Hepatocyte (in vitro differentiated cells): ENCODE data around the gene MYO1D. TPM values are rescaled to one million over a fixed set of nuclear protein-coding genes. Genes with fewer than 3 reads are reported as not detected.

Experiments
- DNase-seq: peaks from one replicate; pipeline ENCODE4 v3.0.0-alpha.2; 2016; ENCODE audit warnings: low spot score
- H2AFZ ChIP-seq: fragments of 200-600 bp; sonication (generic); 2 replicates; pipeline ENCODE4 v1.6.0; 2016; ENCODE audit warnings: antibody characterized with exemption, mild to moderate bottlenecking
- H3K27ac ChIP-seq: fragments of 200-600 bp; sonication (generic); 2 replicates; pipeline ENCODE4 v1.5.1; 2016; ENCODE audit warnings: mild to moderate bottlenecking
- H3K27me3 ChIP-seq: fragments of 200-600 bp; sonication (generic); 2 replicates; pipeline ENCODE4 v1.6.1; 2016
- H3K36me3 ChIP-seq: fragments of 200-600 bp; sonication (generic); replicated peaks from 2 replicates; pipeline ENCODE4 v1.5.1; 2016; ENCODE audit warnings: low read depth; ENCODE audit not compliant: insufficient read depth
- H3K4me1 ChIP-seq: fragments of 200-600 bp; sonication (generic); 2 replicates; pipeline ENCODE4 v1.5.1; 2016; ENCODE audit warnings: mild to moderate bottlenecking, moderate library complexity; ENCODE audit not compliant: insufficient read depth
- H3K4me2 ChIP-seq: fragments of 200-600 bp; sonication (generic); 2 replicates; pipeline ENCODE4 v1.6.0; 2016
- H3K4me3 ChIP-seq: fragments of 200-600 bp; sonication (generic); 2 replicates; pipeline ENCODE4 v1.5.1; 2016; ENCODE audit warnings: mild to moderate bottlenecking
- H3K79me2 ChIP-seq: fragments of 200-600 bp; sonication (generic); 2 replicates; pipeline ENCODE4 v1.6.0; 2017; ENCODE audit warnings: mild to moderate bottlenecking
- H3K9me2 ChIP-seq: fragments of 200-600 bp; sonication (generic); replicated peaks from 2 replicates; pipeline ENCODE4 v1.6.0; 2017; ENCODE audit warnings: mild to moderate bottlenecking; ENCODE audit not compliant: insufficient read depth
- H3K9me3 ChIP-seq: fragments of 200-600 bp; sonication (generic); 2 replicates; pipeline ENCODE4 v1.5.1; 2016; ENCODE audit warnings: low read depth, mild to moderate bottlenecking
- H4K20me1 ChIP-seq: fragments of 200-600 bp; sonication (generic); 2 replicates; pipeline ENCODE4 v1.6.0; 2016; ENCODE audit warnings: mild to moderate bottlenecking; ENCODE audit not compliant: insufficient read depth, poor library complexity, severe bottlenecking
- CTCF ChIP-seq: fragments of 200-600 bp; sonication (generic); IDR thresholded peaks from 2 replicates; pipeline ENCODE4 v1.5.1; 2016; ENCODE audit warnings: antibody characterized with exemption, mild to moderate bottlenecking; ENCODE audit not compliant: poor library complexity
- EZH2 ChIP-seq: fragments of 200-600 bp; sonication (generic); IDR thresholded peaks from 2 replicates; pipeline ENCODE4 v1.6.1; 2016; ENCODE audit warnings: antibody characterized with exemption, mild to moderate bottlenecking, borderline replicate concordance
- EZH2phosphoT487 ChIP-seq: fragments of 200-600 bp; sonication (generic); IDR thresholded peaks from one replicate; pipeline ENCODE4 v1.6.1; 2018; ENCODE audit warnings: antibody characterized with exemption, mild to moderate bottlenecking, low read depth, moderate library complexity; ENCODE audit not compliant: unreplicated experiment, severe bottlenecking
- WGBS: methylation state at CpG from one replicate; pipeline ENCODE4 v1.1.6; 2016; ENCODE audit warnings: low lambda C conversion rate; ENCODE audit errors: missing lambda C conversion rate; 5-methylcytosine and 5-hydroxymethylcytosine counted together
- polyA plus RNA-seq: library from polyadenylated mRNA; unstranded; fragments of >200 nt; fragmentation: Nextera tagmentation; extraction: Ambion mirVana; gene quantifications from 2 replicates; pipeline ENCODE4 v1.2.1, GENCODE V29; 2016
- total RNA-seq: library from RNA; depleted of rRNA; stranded (reverse); fragments of >200 nt; gene quantifications from 2 replicates; pipeline ENCODE4 v1.2.3, GENCODE V29; 2014

MYO1D gene
- total and polyA plus RNA-seq, 2 experiments from 2014 or later = 36.2 to 89.0 TPM

- Histone ChIP-seq H3K4me3 (no peak overlapping the region), H3K4me2 (no peak overlapping the region), H3K4me1 (no peaks in the 10 kb centered on the region), H3K9me2 (no peaks in the 10 kb centered on the region), H3K27me3 (no peaks in the 10 kb centered on the region), H3K27ac (no peak overlapping the region), H2AFZ (no peak overlapping the region), H3K36me3 (no peaks in the 10 kb centered on the region), H3K9me3 (no peaks in the 10 kb centered on the region), H3K79me2 (peaks cover 36% of the 10 kb centered on the region), H4K20me1 (peaks cover 19% of the 10 kb centered on the region)
- WGBS = 98% methylated on average over 4 of the region's 4 CpGs
- no peak for DNase-seq
- TF ChIP-seq EZH2phosphoT487 (no peak), CTCF (no peak), EZH2 (no peak)
Observed at GRCh38 chr17:32460054-32460453, 416.9 kb downstream of the MYO1D start.

- H2AFZ ChIP-seq = no peak overlapping the region
- TF ChIP-seq EZH2 = no peak
- TF ChIP-seq CTCF = no peak
- no peak for TF ChIP-seq EZH2phosphoT487
- H3K4me1 ChIP-seq = no peaks in the 10 kb centered on the region
- H3K27me3 ChIP-seq = no peaks in the 10 kb centered on the region
- no peak overlapping the region for H3K4me3 ChIP-seq
- peaks cover 43% of the 10 kb centered on the region for H3K79me2 ChIP-seq
- H3K4me2 ChIP-seq = no peak overlapping the region
- H4K20me1 ChIP-seq = peaks cover 19% of the 10 kb centered on the region
- H3K36me3 ChIP-seq = no peaks in the 10 kb centered on the region
- DNase-seq = no peak
- no peaks in the 10 kb centered on the region for H3K9me3 ChIP-seq
- no peaks in the 10 kb centered on the region for H3K9me2 ChIP-seq
- no peak overlapping the region for H3K27ac ChIP-seq
Observed at GRCh38 chr17:32458371-32458770, 418.6 kb downstream of the MYO1D start.

GRCh38 chr17:32453370-32453769, 423.6 kb downstream of the MYO1D start:
- Histone ChIP-seq H2AFZ (no peak overlapping the region), H3K4me2 (no peak overlapping the region), H3K9me2 (no peaks in the 10 kb centered on the region), H4K20me1 (peaks cover 10% of the 10 kb centered on the region), H3K36me3 (no peaks in the 10 kb centered on the region), H3K27me3 (no peaks in the 10 kb centered on the region), H3K27ac (no peak overlapping the region), H3K4me1 (no peaks in the 10 kb centered on the region), H3K4me3 (no peak overlapping the region), H3K9me3 (no peaks in the 10 kb centered on the region), H3K79me2 (peaks cover 67% of the 10 kb centered on the region)
- TF ChIP-seq EZH2 (no peak), EZH2phosphoT487 (no peak), CTCF (no peak)
- WGBS = 96% methylated on average over 2 of the region's 2 CpGs
- DNase-seq = no peak

GRCh38 chr17:32452281-32452680, 424.6 kb downstream of the MYO1D start:
- no peak for DNase-seq
- no peaks in the 10 kb centered on the region for H3K27me3 ChIP-seq
- no peaks in the 10 kb centered on the region for H3K9me2 ChIP-seq
- no peaks in the 10 kb centered on the region for H3K36me3 ChIP-seq
- WGBS = 97% methylated on average over 1 of the region's 1 CpG
- H4K20me1 ChIP-seq = peaks cover 10% of the 10 kb centered on the region
- H3K27ac ChIP-seq = no peak overlapping the region
- H3K4me3 ChIP-seq = no peak overlapping the region
- no peak overlapping the region for H2AFZ ChIP-seq
- TF ChIP-seq CTCF (no peak), EZH2 (no peak), EZH2phosphoT487 (no peak)
- no peaks in the 10 kb centered on the region for H3K4me1 ChIP-seq
- no peaks in the 10 kb centered on the region for H3K9me3 ChIP-seq
- H3K4me2 ChIP-seq = no peak overlapping the region
- H3K79me2 ChIP-seq = peaks cover 69% of the 10 kb centered on the region
